Erythroblast (primary cell): ENCODE results near the gene PGP.
"Not testable (repeated sequence)": the region's sequence is repeated elsewhere in the genome, so short reads cannot be mapped to it uniquely, and the experiment has no call there.

Experiments used
- DNase-seq, 2 experiments: peaks; one replicate each; lab custom pipeline; 2025; lab: John Stamatoyannopoulos, UW
- GATA1 ChIP-seq: IDR thresholded peaks from 2 replicates; pipeline ENCODE4 v1.6.1; 2011; ENCODE audit warnings: low read depth, mild to moderate bottlenecking, control low read depth, low read length, moderate library complexity
- POLR2A ChIP-seq: IDR thresholded peaks from 2 replicates; pipeline ENCODE4 v1.6.1; 2011; ENCODE audit warnings: mild to moderate bottlenecking, low read length

PGP gene

GRCh38 chr16:2206780-2207433, 7.7 kb downstream of the PGP start:
- no peak for DNase-seq
- TF ChIP-seq POLR2A (no peak), GATA1 (no peak)

DNA sequence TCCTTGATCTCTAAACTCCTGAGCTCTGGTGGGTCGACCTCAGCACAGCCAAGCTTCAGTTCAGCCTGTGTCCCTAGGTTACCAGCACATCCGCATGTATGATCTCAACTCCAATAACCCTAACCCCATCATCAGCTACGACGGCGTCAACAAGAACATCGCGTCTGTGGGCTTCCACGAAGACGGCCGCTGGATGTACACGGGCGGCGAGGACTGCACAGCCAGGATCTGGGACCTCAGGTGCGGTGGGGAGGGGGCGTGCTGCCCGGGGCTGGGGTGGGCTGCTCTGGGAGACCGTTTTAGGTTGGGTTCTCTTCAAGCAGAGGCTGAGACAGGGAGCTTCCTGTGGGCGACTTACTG, 8.2 kb downstream of the PGP start:
- no peak for DNase-seq
- TF ChIP-seq GATA1 (no peak), POLR2A (no peak)

DNA sequence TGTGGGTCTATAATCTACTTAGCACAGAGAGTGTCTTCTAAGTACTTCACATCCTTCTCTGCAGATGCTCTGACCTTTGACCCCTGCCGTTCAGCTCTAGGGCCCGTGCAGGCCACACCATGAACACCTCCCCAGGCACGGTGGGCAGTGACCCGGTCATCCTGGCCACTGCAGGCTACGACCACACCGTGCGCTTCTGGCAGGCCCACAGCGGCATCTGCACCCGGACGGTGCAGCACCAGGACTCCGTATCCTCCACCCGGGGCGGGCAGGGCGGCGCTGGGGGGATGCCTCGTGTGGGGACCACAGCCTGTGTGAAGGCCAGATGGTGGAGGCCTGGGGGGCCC, 8.7 kb downstream of the PGP start:
- no peak for DNase-seq
- no peak for TF ChIP-seq POLR2A
- TF ChIP-seq GATA1: no peak

- TF ChIP-seq POLR2A: peak; percentile 87
- no peak for TF ChIP-seq GATA1
- peak; percentile 94 to 97 for DNase-seq
These were observed 9.3 kb downstream of the PGP start, which contains the start of gene MLST8 for GRCh38 chr16:2205104-2205966. MLST8 (plus strand) TSS chr16:2205454; CDS start chr16:2206086, 632 bp downstream.

DNA sequence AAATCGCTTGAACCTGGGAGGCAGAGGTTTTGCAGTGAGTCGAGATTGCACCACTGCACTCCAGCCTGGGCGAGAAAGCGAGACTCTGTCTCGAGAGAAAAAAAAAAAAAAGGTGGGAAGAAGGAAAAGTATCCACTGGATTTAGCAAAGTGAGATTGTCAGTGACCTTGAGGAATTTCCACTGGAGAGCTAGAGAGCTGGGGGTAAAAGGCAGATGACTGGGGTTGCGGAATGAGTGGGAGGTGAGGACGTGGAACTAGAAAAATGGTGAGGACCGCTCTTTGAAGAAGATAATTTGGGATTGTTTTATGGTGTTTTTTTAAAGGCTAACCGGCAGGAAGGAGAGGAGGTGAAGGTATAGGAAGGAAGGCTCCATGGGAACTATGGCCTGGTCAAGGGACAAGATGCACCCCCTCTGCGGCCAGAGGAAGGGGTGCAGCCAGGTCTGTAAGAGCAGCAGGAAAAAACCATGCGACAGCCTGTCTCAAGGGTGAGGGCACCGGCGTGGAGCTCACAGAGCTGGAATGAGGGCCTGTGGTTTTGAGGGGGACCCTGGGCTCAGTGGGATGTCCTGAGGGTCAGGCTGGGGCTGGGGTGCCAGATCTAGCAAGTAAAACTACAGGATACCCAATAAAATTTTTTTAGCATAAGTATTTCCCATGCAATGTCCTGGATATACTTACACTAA, 10.1 kb downstream of the PGP start:
- TF ChIP-seq GATA1: no peak
- TF ChIP-seq POLR2A: no peak
- DNase-seq: no peak

GRCh38 chr16:2203119-2203688, 11.4 kb downstream of the PGP start:
- DNase-seq: not testable (repeated sequence)

- no peak for DNase-seq
- no peak for TF ChIP-seq GATA1
These were observed 14.3 kb downstream of the PGP start for GRCh38 chr16:2200313-2200712.

GRCh38 chr16:2199621-2200139, 15.0 kb downstream of the PGP start:
- no peak for DNase-seq
- TF ChIP-seq GATA1 (no peak), POLR2A (no peak)

- TF ChIP-seq POLR2A: no peak
- no peak for TF ChIP-seq GATA1
- no peak for DNase-seq
These were observed 15.5 kb downstream of the PGP start for GRCh38 chr16:2199095-2199494.

- TF ChIP-seq GATA1 (no peak), POLR2A (no peak)
- DNase-seq: no peak
These were observed 16.4 kb downstream of the PGP start for GRCh38 chr16:2198283-2198682.

DNA sequence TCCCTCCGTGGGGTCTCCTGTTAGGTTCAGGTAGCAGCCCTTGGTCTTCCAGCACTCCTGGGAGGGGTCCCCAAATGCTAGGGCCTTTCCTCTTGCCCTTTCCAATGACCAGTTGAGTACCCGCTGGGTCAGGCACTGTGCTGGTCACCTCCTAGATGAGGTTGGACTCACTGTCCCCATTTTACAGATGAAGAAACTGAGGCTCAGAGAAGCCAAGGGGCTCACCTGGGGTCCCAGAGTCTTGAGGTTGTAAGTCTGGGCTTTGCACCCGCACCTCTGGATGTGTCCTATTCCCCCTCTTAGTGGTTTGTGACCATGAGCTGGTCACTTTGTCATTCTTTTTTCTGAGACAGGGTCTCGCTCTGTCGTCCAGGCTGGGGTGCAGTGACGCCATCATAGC, 16.9 kb downstream of the PGP start:
- DNase-seq: no peak
- TF ChIP-seq POLR2A (no peak), GATA1 (no peak)

GRCh38 chr16:2196981-2197511, 17.6 kb downstream of the PGP start:
- TF ChIP-seq POLR2A (no peak), GATA1 (no peak)
- no peak for DNase-seq

DNA sequence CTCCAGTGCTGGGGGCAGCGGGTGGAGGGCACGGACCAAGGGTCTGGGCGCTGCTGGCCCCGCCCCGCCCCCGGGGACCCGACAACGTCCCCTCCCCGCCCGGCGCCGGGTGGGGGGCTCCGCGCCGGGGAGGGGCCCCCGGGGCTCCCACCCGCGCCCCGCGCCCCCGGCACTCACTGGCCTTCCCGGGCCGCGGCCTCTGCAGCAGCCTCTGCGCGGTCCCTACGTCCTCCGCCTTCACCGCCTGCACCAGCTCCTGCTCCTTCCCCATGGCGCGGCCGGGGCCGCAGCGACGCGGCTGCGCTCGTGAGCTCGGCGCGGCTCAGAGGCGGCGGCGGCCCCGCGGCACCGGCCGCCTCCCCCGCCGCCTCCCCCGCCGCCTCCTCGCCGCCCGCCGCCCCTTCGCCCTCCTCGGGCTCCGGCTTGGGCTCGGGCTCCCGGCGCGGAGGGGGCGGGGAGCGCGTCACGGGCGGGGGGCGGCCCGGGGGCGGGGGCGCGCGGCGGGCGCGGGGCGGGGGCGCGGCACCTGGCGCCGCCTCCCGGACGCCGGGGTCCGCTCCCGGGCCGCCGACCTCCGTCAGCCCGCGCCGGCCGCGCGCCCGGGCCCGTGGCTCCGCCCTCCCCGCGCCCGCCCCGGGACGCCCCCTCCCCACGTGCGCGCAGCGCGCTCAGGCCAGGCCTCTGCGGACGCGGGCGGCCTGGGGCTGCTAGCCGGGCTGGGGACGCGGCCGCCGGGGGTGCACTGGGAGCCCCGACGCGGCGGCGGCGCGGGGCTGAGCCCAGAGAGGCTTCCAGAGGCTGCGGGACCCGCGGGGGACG, 18.3 kb downstream of the PGP start, which contains the start of gene CASKIN1:
CASKIN1 (minus strand) TSS at position 444 of the 819 bp plus-strand sequence; CDS start at position 271, 173 bp downstream.
- TF ChIP-seq GATA1 (no peak), POLR2A (no peak)
- no peak for DNase-seq
